ENCODE measurements around the gene PDE4A.
A peak's percentile ranks its signal among the peaks of the same experiment; 100 is the strongest.

PDE4A gene

GRCh38 chr19:10419200-10419645 lies 1.1 kb upstream of the PDE4A start:
- Histone ChIP-seq H3K27me3 (ENCODE audit: insufficient read depth, low read length) (peaks cover 6% of the 10 kb centered on the region; the same call in 1 of the 2 replicates), H3K9ac (ENCODE audit: low read length) (peak overlapping the region; percentile 43; the same call in 1 of the 2 replicates), H3K4me2 (ENCODE audit: low read length) (peak overlapping the region; percentile 56), H4K20me1 (ENCODE audit: insufficient read depth, low read length) (no peaks in the 10 kb centered on the region), H3K27ac (ENCODE audit: low read depth, low read length, poor library complexity, severe bottlenecking) (no peak overlapping the region), H3K36me3 (ENCODE audit: insufficient read depth, low read length) (no peaks in the 10 kb centered on the region), H3K9me3 (ENCODE audit: low read length) (no peaks in the 10 kb centered on the region), H3F3A (ENCODE audit: insufficient read depth, low read length) (no peaks in the 10 kb centered on the region), H2AFZ (ENCODE audit: low read length) (no peak overlapping the region), H3K4me1 (ENCODE audit: insufficient read depth, low read length, severe bottlenecking) (peaks cover 22% of the 10 kb centered on the region), H3K79me2 (ENCODE audit: insufficient read depth, low read length) (no peaks in the 10 kb centered on the region), H3K9me2 (ENCODE audit: low read depth, low read length) (no peaks in the 10 kb centered on the region), H3K4me3 (ENCODE audit: low read depth, low read length, poor library complexity, severe bottlenecking) (peak overlapping the region; percentile 52)
- TF ChIP-seq CTCF (IDR thresholded peaks at IDR 0.05; ENCODE audit: low read length) (no peak), EZH2 (IDR thresholded peaks at IDR 0.05; ENCODE audit: borderline replicate concordance, low read length) (no peak)

GRCh38 chr19:10419646-10420443 lies 493 bp upstream of the PDE4A start:
- TF ChIP-seq EZH2 (IDR thresholded peaks at IDR 0.05; ENCODE audit: borderline replicate concordance, low read length) (no peak), CTCF (IDR thresholded peaks at IDR 0.05; ENCODE audit: low read length) (no peak)
- H3K27me3 ChIP-seq (ENCODE audit: insufficient read depth, low read length): peaks cover 6% of the 10 kb centered on the region; the same call in 1 of the 2 replicates

GRCh38 chr19:10421240-10422045 lies 1.1 kb downstream of the PDE4A start:
- TF ChIP-seq CTCF (IDR thresholded peaks at IDR 0.05; ENCODE audit: low read length) (no peak), EZH2 (IDR thresholded peaks at IDR 0.05; ENCODE audit: borderline replicate concordance, low read length) (no peak)
- H3K36me3 ChIP-seq (ENCODE audit: insufficient read depth, low read length): no peaks in the 10 kb centered on the region
- H3K4me1 ChIP-seq (ENCODE audit: insufficient read depth, low read length, severe bottlenecking): peaks cover 23% of the 10 kb centered on the region
- H3K4me2 ChIP-seq (ENCODE audit: low read length): 0 out of 2 replicates have a peak overlapping the region, but pooled peaks have one; percentile 15
- no peaks in the 10 kb centered on the region for H3F3A ChIP-seq (ENCODE audit: insufficient read depth, low read length)
- H3K9me3 ChIP-seq (ENCODE audit: low read length): no peaks in the 10 kb centered on the region
- H4K20me1 ChIP-seq (ENCODE audit: insufficient read depth, low read length): no peaks in the 10 kb centered on the region
- H3K9ac ChIP-seq (ENCODE audit: low read length): no peak overlapping the region
- H3K9me2 ChIP-seq (ENCODE audit: low read depth, low read length): no peaks in the 10 kb centered on the region
- no peaks in the 10 kb centered on the region for H3K79me2 ChIP-seq (ENCODE audit: insufficient read depth, low read length)
- peak overlapping the region; percentile 52 for H3K4me3 ChIP-seq (ENCODE audit: low read depth, low read length, poor library complexity, severe bottlenecking)
- H3K27ac ChIP-seq (ENCODE audit: low read depth, low read length, poor library complexity, severe bottlenecking): no peak overlapping the region
- no peak overlapping the region for H2AFZ ChIP-seq (ENCODE audit: low read length)
- H3K27me3 ChIP-seq (ENCODE audit: insufficient read depth, low read length): peaks cover 6% of the 10 kb centered on the region; the same call in 1 of the 2 replicates

More at GRCh38 chr19:10419646-10420443, 493 bp upstream of the PDE4A start:
- Histone ChIP-seq H3K9me3 (ENCODE audit: low read length) (no peaks in the 10 kb centered on the region), H3K36me3 (ENCODE audit: insufficient read depth, low read length) (no peaks in the 10 kb centered on the region), H3K79me2 (ENCODE audit: insufficient read depth, low read length) (no peaks in the 10 kb centered on the region), H4K20me1 (ENCODE audit: insufficient read depth, low read length) (no peaks in the 10 kb centered on the region), H3K9ac (ENCODE audit: low read length) (peak overlapping the region; percentile 43; the same call in 1 of the 2 replicates), H3K4me3 (ENCODE audit: low read depth, low read length, poor library complexity, severe bottlenecking) (peak overlapping the region; percentile 52), H3K9me2 (ENCODE audit: low read depth, low read length) (no peaks in the 10 kb centered on the region), H3F3A (ENCODE audit: insufficient read depth, low read length) (no peaks in the 10 kb centered on the region), H3K4me2 (ENCODE audit: low read length) (peak overlapping the region; percentile 56), H2AFZ (ENCODE audit: low read length) (no peak overlapping the region), H3K27ac (ENCODE audit: low read depth, low read length, poor library complexity, severe bottlenecking) (no peak overlapping the region), H3K4me1 (ENCODE audit: insufficient read depth, low read length, severe bottlenecking) (peaks cover 28% of the 10 kb centered on the region)
